ENCODE data around the gene ARL16. TPM values are rescaled to one million over a fixed set of nuclear protein-coding genes. Genes with fewer than 3 reads are reported as not detected.
"Not testable (repeated sequence)": the region's sequence is repeated elsewhere in the genome, so short reads cannot be mapped to it uniquely, and the experiment has no call there.

The ARL16 gene
- total RNA-seq, 1 experiment from 2014 or later = 22.4 TPM

- H3K27me3 ChIP-seq (ENCODE audit: low read length) = no peaks in the 10 kb centered on the region
- H2AFZ ChIP-seq (ENCODE audit: low read length) = no peak overlapping the region
- no peaks in the 10 kb centered on the region for H3K9me3 ChIP-seq (ENCODE audit: low read length)
- peak overlapping the region; percentile 92 for H3K4me2 ChIP-seq (ENCODE audit: low read depth, low read length, poor library complexity, severe bottlenecking)
- no peak overlapping the region for H3K27ac ChIP-seq (ENCODE audit: low read length)
- no peak for DNase-seq
- peaks cover 23% of the 10 kb centered on the region for H3K4me1 ChIP-seq (ENCODE audit: low read length)
- H4K20me1 ChIP-seq (ENCODE audit: insufficient read depth, low read depth, low read length) = peaks cover 28% of the 10 kb centered on the region
- peaks cover 57% of the 10 kb centered on the region for H3K79me2 ChIP-seq (ENCODE audit: low read length)
- H3K4me3 ChIP-seq (ENCODE audit: low read length) = peak overlapping the region; percentile 74
- H3K9me2 ChIP-seq (replicated peaks; ENCODE audit: insufficient read depth, low read length) = no peaks in the 10 kb centered on the region
- H3K9ac ChIP-seq (ENCODE audit: low read length) = peak overlapping the region; percentile 79
- peaks cover 15% of the 10 kb centered on the region; the same call in 1 of the 2 replicates for H3K36me3 ChIP-seq (ENCODE audit: insufficient read depth, low read length)
These were observed 1.5 kb upstream of the ARL16 start for GRCh38 chr17:81685108-81685507.

GRCh38 chr17:81684442-81684911, 880 bp upstream of the ARL16 start:
- H2AFZ ChIP-seq (ENCODE audit: low read length) = no peak overlapping the region
- H3K79me2 ChIP-seq (ENCODE audit: low read length) = peaks cover 57% of the 10 kb centered on the region
- peak overlapping the region; percentile 79 for H3K9ac ChIP-seq (ENCODE audit: low read length)
- peaks cover 23% of the 10 kb centered on the region for H3K4me1 ChIP-seq (ENCODE audit: low read length)
- no peaks in the 10 kb centered on the region for H3K27me3 ChIP-seq (ENCODE audit: low read length)
- no peaks in the 10 kb centered on the region for H3K9me2 ChIP-seq (replicated peaks; ENCODE audit: insufficient read depth, low read length)
- H3K4me3 ChIP-seq (ENCODE audit: low read length) = peak overlapping the region; percentile 74
- H3K9me3 ChIP-seq (ENCODE audit: low read length) = no peaks in the 10 kb centered on the region
- H4K20me1 ChIP-seq (ENCODE audit: insufficient read depth, low read depth, low read length) = peaks cover 28% of the 10 kb centered on the region
- H3K36me3 ChIP-seq (ENCODE audit: insufficient read depth, low read length) = peaks cover 15% of the 10 kb centered on the region; the same call in 1 of the 2 replicates
- peak overlapping the region; percentile 92 for H3K4me2 ChIP-seq (ENCODE audit: low read depth, low read length, poor library complexity, severe bottlenecking)
- peak overlapping the region; percentile 21; the same call in 1 of the 2 replicates for H3K27ac ChIP-seq (ENCODE audit: low read length)
- DNase-seq = no peak

GRCh38 chr17:81683208-81683583, 401 bp downstream of the ARL16 start:
- Histone ChIP-seq H3K27ac (ENCODE audit: low read length) (peak overlapping the region; percentile 45; the same call in 1 of the 2 replicates), H3K27me3 (ENCODE audit: low read length) (no peaks in the 10 kb centered on the region), H3K9ac (ENCODE audit: low read length) (peak overlapping the region; percentile 96), H3K4me3 (ENCODE audit: low read length) (peak overlapping the region; percentile 74), H3K4me1 (ENCODE audit: low read length) (peaks cover 23% of the 10 kb centered on the region), H3K36me3 (ENCODE audit: insufficient read depth, low read length) (peaks cover 15% of the 10 kb centered on the region; the same call in 1 of the 2 replicates), H3K9me2 (replicated peaks; ENCODE audit: insufficient read depth, low read length) (no peaks in the 10 kb centered on the region), H2AFZ (ENCODE audit: low read length) (peak overlapping the region; percentile 55; the same call in 1 of the 2 replicates), H3K9me3 (ENCODE audit: low read length) (no peaks in the 10 kb centered on the region), H3K79me2 (ENCODE audit: low read length) (peaks cover 57% of the 10 kb centered on the region), H3K4me2 (ENCODE audit: low read depth, low read length, poor library complexity, severe bottlenecking) (peak overlapping the region; percentile 76), H4K20me1 (ENCODE audit: insufficient read depth, low read depth, low read length) (peaks cover 28% of the 10 kb centered on the region)
- DNase-seq = peak; percentile 66

GRCh38 chr17:81682565-81683207, 911 bp downstream of the ARL16 start:
- H3K9ac ChIP-seq (ENCODE audit: low read length) = peak overlapping the region; percentile 96
- peak overlapping the region; percentile 76 for H3K4me2 ChIP-seq (ENCODE audit: low read depth, low read length, poor library complexity, severe bottlenecking)
- H2AFZ ChIP-seq (ENCODE audit: low read length) = peak overlapping the region; percentile 55; the same call in 1 of the 2 replicates
- H3K79me2 ChIP-seq (ENCODE audit: low read length) = peaks cover 57% of the 10 kb centered on the region
- DNase-seq = no peak
- H3K4me3 ChIP-seq (ENCODE audit: low read length) = peak overlapping the region; percentile 74
- peaks cover 12% of the 10 kb centered on the region; the same call in 1 of the 2 replicates for H3K36me3 ChIP-seq (ENCODE audit: insufficient read depth, low read length)
- peaks cover 28% of the 10 kb centered on the region for H4K20me1 ChIP-seq (ENCODE audit: insufficient read depth, low read depth, low read length)
- H3K9me2 ChIP-seq (replicated peaks; ENCODE audit: insufficient read depth, low read length) = no peaks in the 10 kb centered on the region
- no peaks in the 10 kb centered on the region for H3K9me3 ChIP-seq (ENCODE audit: low read length)
- H3K27ac ChIP-seq (ENCODE audit: low read length) = peak overlapping the region; percentile 45; the same call in 1 of the 2 replicates
- no peaks in the 10 kb centered on the region for H3K27me3 ChIP-seq (ENCODE audit: low read length)
- H3K4me1 ChIP-seq (ENCODE audit: low read length) = peaks cover 23% of the 10 kb centered on the region

GRCh38 chr17:81681672-81682071, 1.9 kb downstream of the ARL16 start:
- no peaks in the 10 kb centered on the region for H3K27me3 ChIP-seq (ENCODE audit: low read length)
- H3K27ac ChIP-seq (ENCODE audit: low read length) = no peak overlapping the region
- no peak overlapping the region for H3K4me2 ChIP-seq (ENCODE audit: low read depth, low read length, poor library complexity, severe bottlenecking)
- H3K36me3 ChIP-seq (ENCODE audit: insufficient read depth, low read length) = peaks cover 12% of the 10 kb centered on the region; the same call in 1 of the 2 replicates
- peaks cover 23% of the 10 kb centered on the region for H3K4me1 ChIP-seq (ENCODE audit: low read length)
- no peak overlapping the region for H3K9ac ChIP-seq (ENCODE audit: low read length)
- H3K79me2 ChIP-seq (ENCODE audit: low read length) = peaks cover 48% of the 10 kb centered on the region
- no peak overlapping the region for H3K4me3 ChIP-seq (ENCODE audit: low read length)
- DNase-seq = no peak
- no peaks in the 10 kb centered on the region for H3K9me3 ChIP-seq (ENCODE audit: low read length)
- H3K9me2 ChIP-seq (replicated peaks; ENCODE audit: insufficient read depth, low read length) = no peaks in the 10 kb centered on the region
- peaks cover 28% of the 10 kb centered on the region for H4K20me1 ChIP-seq (ENCODE audit: insufficient read depth, low read depth, low read length)
- H2AFZ ChIP-seq (ENCODE audit: low read length) = no peak overlapping the region

GRCh38 chr17:81680150-81680549, 3.4 kb downstream of the ARL16 start:
- DNase-seq = no peak
- Histone ChIP-seq H3K4me2 (ENCODE audit: low read depth, low read length, poor library complexity, severe bottlenecking) (no peak overlapping the region), H3K27me3 (ENCODE audit: low read length) (no peaks in the 10 kb centered on the region), H3K4me1 (ENCODE audit: low read length) (peaks cover 15% of the 10 kb centered on the region), H3K9ac (ENCODE audit: low read length) (no peak overlapping the region), H3K4me3 (ENCODE audit: low read length) (no peak overlapping the region), H4K20me1 (ENCODE audit: insufficient read depth, low read depth, low read length) (peaks cover 16% of the 10 kb centered on the region), H3K36me3 (ENCODE audit: insufficient read depth, low read length) (no peaks in the 10 kb centered on the region), H3K9me2 (replicated peaks; ENCODE audit: insufficient read depth, low read length) (no peaks in the 10 kb centered on the region), H3K79me2 (ENCODE audit: low read length) (peaks cover 34% of the 10 kb centered on the region), H3K9me3 (ENCODE audit: low read length) (no peaks in the 10 kb centered on the region), H3K27ac (ENCODE audit: low read length) (no peak overlapping the region), H2AFZ (ENCODE audit: low read length) (no peak overlapping the region)

- H2AFZ ChIP-seq (ENCODE audit: low read length) = no peak overlapping the region
- no peaks in the 10 kb centered on the region for H3K27me3 ChIP-seq (ENCODE audit: low read length)
- H3K4me2 ChIP-seq (ENCODE audit: low read depth, low read length, poor library complexity, severe bottlenecking) = no peak overlapping the region
- no peak overlapping the region for H3K9ac ChIP-seq (ENCODE audit: low read length)
- no peak overlapping the region for H3K4me3 ChIP-seq (ENCODE audit: low read length)
- H3K9me2 ChIP-seq (replicated peaks; ENCODE audit: insufficient read depth, low read length) = no peaks in the 10 kb centered on the region
- no peaks in the 10 kb centered on the region; the same call in 1 of the 2 replicates for H3K4me1 ChIP-seq (ENCODE audit: low read length)
- H4K20me1 ChIP-seq (ENCODE audit: insufficient read depth, low read depth, low read length) = no peaks in the 10 kb centered on the region
- no peak overlapping the region for H3K27ac ChIP-seq (ENCODE audit: low read length)
- H3K79me2 ChIP-seq (ENCODE audit: low read length) = peaks cover 4% of the 10 kb centered on the region
- no peak for DNase-seq
- no peaks in the 10 kb centered on the region for H3K9me3 ChIP-seq (ENCODE audit: low read length)
- H3K36me3 ChIP-seq (ENCODE audit: insufficient read depth, low read length) = 0 out of 2 replicates have a peak, but pooled peaks cover 3% of the 10 kb centered on the region
These were observed 6.7 kb downstream of the ARL16 start for GRCh38 chr17:81676906-81677305.

GRCh38 chr17:81675515-81676221, 7.9 kb downstream of the ARL16 start:
- not testable (repeated sequence) for H3K27me3 ChIP-seq (ENCODE audit: low read length); H3K36me3 ChIP-seq (ENCODE audit: insufficient read depth, low read length); H3K27ac ChIP-seq (ENCODE audit: low read length); H3K79me2 ChIP-seq (ENCODE audit: low read length); H3K4me2 ChIP-seq (ENCODE audit: low read depth, low read length, poor library complexity, severe bottlenecking); H3K9me2 ChIP-seq (replicated peaks; ENCODE audit: insufficient read depth, low read length); H2AFZ ChIP-seq (ENCODE audit: low read length); H3K4me3 ChIP-seq (ENCODE audit: low read length); H4K20me1 ChIP-seq (ENCODE audit: insufficient read depth, low read depth, low read length); H3K4me1 ChIP-seq (ENCODE audit: low read length); H3K9me3 ChIP-seq (ENCODE audit: low read length); H3K9ac ChIP-seq (ENCODE audit: low read length)
- DNase-seq = peak; percentile 69

Measured in Karpas-422 (cell line).